ENCODE data around the gene R3HCC1L. TPM values are rescaled to one million over a fixed set of nuclear protein-coding genes. Genes with fewer than 3 reads are reported as not detected.

The R3HCC1L gene
- total and polyA plus RNA-seq, 2 experiments from 2014 or later, result 5.2 to 12.7 TPM

- H2AFZ ChIP-seq, result no peak overlapping the region
- DNase-seq (ENCODE audit: low spot score), result no peak
- H3K4me2 ChIP-seq, result no peak overlapping the region
- no peak overlapping the region for H3K4me3 ChIP-seq
- H3K27ac ChIP-seq, result no peak overlapping the region
- H3K27me3 ChIP-seq, result peaks cover 3% of the 10 kb centered on the region
- peaks cover 17% of the 10 kb centered on the region for H3K4me1 ChIP-seq (ENCODE audit: insufficient read depth)
- no peaks in the 10 kb centered on the region for H4K20me1 ChIP-seq (ENCODE audit: insufficient read depth, poor library complexity, severe bottlenecking)
- no peaks in the 10 kb centered on the region for H3K9me2 ChIP-seq (replicated peaks; ENCODE audit: insufficient read depth)
- no peaks in the 10 kb centered on the region for H3K36me3 ChIP-seq (replicated peaks; ENCODE audit: insufficient read depth, low read depth)
- TF ChIP-seq EZH2 (IDR thresholded peaks at IDR 0.05; ENCODE audit: borderline replicate concordance) (no peak), EZH2phosphoT487 (IDR thresholded peaks at IDR 0.05; ENCODE audit: low read depth, severe bottlenecking, unreplicated experiment) (no peak)
- TF ChIP-seq, protein P1, sequence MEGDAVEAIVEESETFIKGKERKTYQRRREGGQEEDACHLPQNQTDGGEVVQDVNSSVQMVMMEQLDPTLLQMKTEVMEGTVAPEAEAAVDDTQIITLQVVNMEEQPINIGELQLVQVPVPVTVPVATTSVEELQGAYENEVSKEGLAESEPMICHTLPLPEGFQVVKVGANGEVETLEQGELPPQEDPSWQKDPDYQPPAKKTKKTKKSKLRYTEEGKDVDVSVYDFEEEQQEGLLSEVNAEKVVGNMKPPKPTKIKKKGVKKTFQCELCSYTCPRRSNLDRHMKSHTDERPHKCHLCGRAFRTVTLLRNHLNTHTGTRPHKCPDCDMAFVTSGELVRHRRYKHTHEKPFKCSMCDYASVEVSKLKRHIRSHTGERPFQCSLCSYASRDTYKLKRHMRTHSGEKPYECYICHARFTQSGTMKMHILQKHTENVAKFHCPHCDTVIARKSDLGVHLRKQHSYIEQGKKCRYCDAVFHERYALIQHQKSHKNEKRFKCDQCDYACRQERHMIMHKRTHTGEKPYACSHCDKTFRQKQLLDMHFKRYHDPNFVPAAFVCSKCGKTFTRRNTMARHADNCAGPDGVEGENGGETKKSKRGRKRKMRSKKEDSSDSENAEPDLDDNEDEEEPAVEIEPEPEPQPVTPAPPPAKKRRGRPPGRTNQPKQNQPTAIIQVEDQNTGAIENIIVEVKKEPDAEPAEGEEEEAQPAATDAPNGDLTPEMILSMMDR (IDR thresholded peaks at IDR 0.05; ENCODE audit: poor library complexity), result no peak
- no peaks in the 10 kb centered on the region for H3K9me3 ChIP-seq (ENCODE audit: low read depth)
- H3K79me2 ChIP-seq, result no peaks in the 10 kb centered on the region
- WGBS (ENCODE audit: low lambda C conversion rate, missing lambda C conversion rate), result 79% methylated on average over 2 of the region's 2 CpGs
Measured at GRCh38 chr10:98270786-98271185, 136.3 kb downstream of the R3HCC1L start.

- Histone ChIP-seq H3K36me3 (replicated peaks; ENCODE audit: insufficient read depth, low read depth) (no peaks in the 10 kb centered on the region), H3K27me3 (no peaks in the 10 kb centered on the region), H4K20me1 (ENCODE audit: insufficient read depth, poor library complexity, severe bottlenecking) (no peaks in the 10 kb centered on the region), H3K27ac (no peak overlapping the region), H3K4me3 (no peak overlapping the region), H2AFZ (no peak overlapping the region), H3K79me2 (no peaks in the 10 kb centered on the region), H3K4me2 (no peak overlapping the region), H3K9me2 (replicated peaks; ENCODE audit: insufficient read depth) (no peaks in the 10 kb centered on the region), H3K4me1 (ENCODE audit: insufficient read depth) (peaks cover 17% of the 10 kb centered on the region), H3K9me3 (ENCODE audit: low read depth) (no peaks in the 10 kb centered on the region)
- 86% methylated on average over 8 of the region's 8 CpGs for whole genome bisulfite sequencing (ENCODE audit: low lambda C conversion rate, missing lambda C conversion rate)
- no peak for DNase-seq (ENCODE audit: low spot score)
- TF ChIP-seq EZH2 (IDR thresholded peaks at IDR 0.05; ENCODE audit: borderline replicate concordance) (no peak), EZH2phosphoT487 (IDR thresholded peaks at IDR 0.05; ENCODE audit: low read depth, severe bottlenecking, unreplicated experiment) (no peak)
- TF ChIP-seq, protein P1 (IDR thresholded peaks at IDR 0.05; ENCODE audit: poor library complexity), result no peak
Measured at GRCh38 chr10:98272245-98272644, 137.8 kb downstream of the R3HCC1L start.

DNA sequence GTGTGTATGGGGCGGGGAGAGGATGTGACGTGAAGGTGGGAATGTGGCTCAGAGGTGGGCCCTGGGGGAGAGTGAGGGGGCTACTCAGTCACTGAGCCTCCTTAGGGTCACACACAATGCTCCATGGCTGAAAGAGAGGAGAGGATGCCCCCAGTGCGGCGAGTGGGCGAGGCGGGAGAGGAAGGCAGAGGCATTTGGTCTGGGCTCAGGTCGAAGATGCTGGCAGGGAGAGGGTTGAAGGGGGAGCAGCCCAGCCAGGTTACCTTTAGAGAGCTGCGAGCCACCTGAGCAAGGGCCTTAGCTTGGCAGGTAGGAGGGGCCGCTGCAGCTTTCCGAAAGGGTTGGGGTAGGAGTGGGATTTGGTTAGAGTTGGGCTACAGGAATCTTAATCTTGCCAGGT, 138.2 kb downstream of the R3HCC1L start:
- no peaks in the 10 kb centered on the region for H3K27me3 ChIP-seq
- H3K4me2 ChIP-seq, result no peak overlapping the region
- no peaks in the 10 kb centered on the region for H3K9me3 ChIP-seq (ENCODE audit: low read depth)
- TF ChIP-seq EZH2phosphoT487 (IDR thresholded peaks at IDR 0.05; ENCODE audit: low read depth, severe bottlenecking, unreplicated experiment) (no peak), EZH2 (IDR thresholded peaks at IDR 0.05; ENCODE audit: borderline replicate concordance) (no peak)
- TF ChIP-seq, protein P1 (IDR thresholded peaks at IDR 0.05; ENCODE audit: poor library complexity), result no peak
- H3K4me3 ChIP-seq, result no peak overlapping the region
- H2AFZ ChIP-seq, result no peak overlapping the region
- no peaks in the 10 kb centered on the region for H4K20me1 ChIP-seq (ENCODE audit: insufficient read depth, poor library complexity, severe bottlenecking)
- H3K36me3 ChIP-seq (replicated peaks; ENCODE audit: insufficient read depth, low read depth), result no peaks in the 10 kb centered on the region
- 66% methylated on average over 9 of the region's 10 CpGs for WGBS (ENCODE audit: low lambda C conversion rate, missing lambda C conversion rate)
- no peak overlapping the region for H3K27ac ChIP-seq
- H3K79me2 ChIP-seq, result no peaks in the 10 kb centered on the region
- H3K4me1 ChIP-seq (ENCODE audit: insufficient read depth), result peaks cover 13% of the 10 kb centered on the region
- DNase-seq (ENCODE audit: low spot score), result no peak
- no peaks in the 10 kb centered on the region for H3K9me2 ChIP-seq (replicated peaks; ENCODE audit: insufficient read depth)
